HG03108 (cell line): ENCODE data around the gene SAPCD2.
A peak's percentile ranks its signal among the peaks of the same experiment; 100 is the strongest.

ENCODE experiments used
- ATAC-seq: cut with Tn5 transposase; IDR thresholded peaks from one replicate; pipeline ENCODE4 v1.9.1; 2021; ENCODE audit warnings: moderate library complexity; ENCODE audit not compliant: unreplicated experiment

The SAPCD2 gene

DNA sequence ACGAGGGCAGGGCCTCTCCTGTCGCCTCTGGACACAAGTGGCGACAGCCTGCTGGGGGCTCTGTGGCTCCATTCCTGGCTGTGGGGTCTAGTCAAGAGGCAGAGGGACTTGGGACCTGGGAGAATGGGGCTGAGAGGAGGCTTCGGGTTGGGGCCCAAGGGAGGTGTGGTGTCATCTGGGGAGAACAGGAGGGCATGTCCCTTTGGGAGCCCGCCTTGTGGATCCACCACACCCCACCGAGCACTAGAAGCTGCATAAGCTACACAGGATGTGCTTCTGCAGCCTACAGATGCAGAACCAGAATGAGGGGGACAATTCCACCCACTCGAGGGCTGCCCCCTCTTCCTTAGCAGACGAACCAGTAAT is 12.6 kb upstream of the SAPCD2 start:
- no peak for ATAC-seq

DNA sequence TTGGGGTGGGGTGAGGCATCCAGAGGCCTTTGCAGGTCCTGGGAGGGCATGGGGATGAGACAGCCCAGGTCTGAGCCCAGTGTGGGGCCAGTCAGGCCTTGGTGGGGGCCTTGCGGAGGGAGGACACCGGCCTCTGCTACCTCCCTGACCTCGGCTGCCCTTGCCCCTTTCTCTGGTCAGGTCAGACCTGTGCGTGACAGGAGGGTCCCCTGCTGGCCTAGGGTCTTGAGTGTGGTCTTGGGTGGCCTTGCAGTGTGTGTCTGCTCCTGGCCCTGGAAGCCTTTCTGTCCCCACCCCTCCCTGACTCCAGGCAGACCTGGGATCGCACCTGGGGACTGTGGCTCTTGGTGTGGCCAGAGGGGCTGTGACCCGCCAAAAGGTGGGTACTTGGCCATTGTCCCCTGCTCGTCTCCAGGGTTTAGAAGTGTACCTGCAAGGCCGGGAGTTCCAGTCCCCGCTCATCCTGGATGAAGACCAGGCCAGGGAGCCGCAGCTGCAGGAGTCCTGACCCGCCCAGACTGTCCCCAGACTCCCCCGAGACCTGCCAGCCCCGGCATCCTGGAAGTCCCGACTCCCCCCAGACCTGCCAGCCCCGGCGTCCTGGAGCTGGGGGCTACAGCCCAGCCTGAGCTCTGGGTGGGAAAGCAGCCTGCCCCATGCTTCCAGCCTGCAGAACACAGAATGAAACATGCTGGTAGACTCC is 12.0 kb upstream of the SAPCD2 start:
- ATAC-seq: no peak

GRCh38 chr9:137080260-137081122 is 10.1 kb upstream of the SAPCD2 start:
- ATAC-seq: no peak

DNA sequence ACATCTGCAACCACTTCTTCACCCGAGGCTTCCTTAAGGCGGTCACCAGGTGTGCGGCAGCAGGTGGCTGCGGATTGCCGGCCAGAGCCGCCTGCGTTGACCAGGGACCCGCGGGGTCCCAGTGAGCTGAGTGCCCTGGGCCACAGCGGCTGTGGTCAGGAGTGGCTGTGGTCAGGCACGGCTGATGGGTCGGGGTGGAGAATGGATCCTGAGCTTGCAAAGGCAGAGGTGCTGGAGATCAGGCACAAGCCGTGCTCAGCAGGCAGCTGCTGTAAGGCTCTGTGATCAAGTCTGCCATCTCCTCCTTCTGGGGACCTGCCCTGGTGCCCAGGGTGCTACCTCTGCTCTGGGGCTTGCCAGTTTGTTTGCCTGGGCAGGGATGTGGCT is 9.0 kb upstream of the SAPCD2 start:
- ATAC-seq: no peak

- ATAC-seq: no peak
These were observed 8.5 kb upstream of the SAPCD2 start for GRCh38 chr9:137078701-137079400.

GRCh38 chr9:137077758-137078693 is 7.7 kb upstream of the SAPCD2 start:
- ATAC-seq: peak; percentile 28

- ATAC-seq: peak; percentile 45
These were observed 6.8 kb upstream of the SAPCD2 start, which contains the start of gene UAP1L1 for GRCh38 chr9:137077010-137077747. Gene UAP1L1 (plus strand): TSS chr9:137077517. CDS start chr9:137077533, 16 bp downstream.

DNA sequence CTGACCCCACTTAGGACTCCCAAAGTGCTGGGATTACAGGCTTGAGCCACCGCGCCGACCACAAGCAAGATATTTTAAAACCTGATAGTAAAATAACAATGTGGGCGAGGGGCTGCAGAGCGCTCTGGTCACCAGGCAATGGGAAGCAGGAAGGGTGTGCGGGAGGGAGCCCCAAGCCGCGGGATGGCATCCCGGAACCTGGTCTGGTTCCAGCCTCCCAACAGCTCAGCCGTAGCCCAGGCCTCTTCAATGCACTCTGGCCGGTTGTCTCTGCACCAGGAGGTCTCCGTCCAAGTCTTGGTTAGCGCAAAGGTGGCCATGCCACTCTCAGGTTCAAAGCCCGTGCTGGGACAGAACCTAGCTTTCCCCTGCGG is 6.3 kb upstream of the SAPCD2 start:
- ATAC-seq: no peak

DNA sequence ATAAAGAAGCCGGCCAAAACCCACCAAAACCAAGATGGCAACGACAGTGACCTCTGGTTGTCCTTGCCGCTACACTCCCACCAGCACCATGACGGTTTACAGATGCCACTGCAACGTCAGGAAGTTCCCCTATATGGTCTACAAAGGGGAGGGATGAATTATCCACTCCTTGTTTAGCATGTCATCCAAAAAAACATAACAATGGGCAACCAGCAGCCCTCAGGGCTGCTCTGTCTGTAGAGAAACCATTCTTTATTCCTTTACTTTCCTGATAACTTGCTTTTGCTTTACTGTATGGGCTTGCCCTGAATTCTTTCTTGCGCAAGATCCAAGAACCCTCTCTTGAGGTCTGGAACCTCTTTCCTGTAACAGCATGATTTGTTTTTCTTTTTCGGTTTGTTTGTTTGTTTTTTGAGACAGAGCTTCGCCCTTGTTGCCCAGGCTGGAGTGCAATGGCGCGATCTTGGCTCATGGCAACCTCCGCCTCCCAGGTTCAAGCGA is 5.0 kb upstream of the SAPCD2 start:
- no peak for ATAC-seq

- no peak for ATAC-seq
These were observed 4.4 kb upstream of the SAPCD2 start for GRCh38 chr9:137074657-137075274.

DNA sequence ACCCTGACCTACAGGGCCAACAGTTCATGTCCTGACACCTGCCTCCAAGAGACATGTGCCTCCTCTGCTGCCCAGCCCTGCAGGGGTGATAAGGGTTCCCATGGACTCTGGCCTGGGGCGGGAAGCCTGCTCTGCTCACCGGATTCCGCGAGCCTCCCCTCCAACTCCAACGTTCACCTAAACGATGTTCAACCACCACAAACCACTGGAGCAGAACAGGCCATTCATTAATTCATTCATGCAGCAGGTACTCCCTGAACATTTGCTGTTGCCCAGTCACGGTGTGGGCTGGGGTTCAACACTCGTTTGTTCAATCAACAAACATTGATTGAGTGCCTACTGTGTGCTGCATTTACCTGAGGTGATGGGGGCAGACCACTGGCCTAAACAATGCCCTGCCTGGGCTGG is 3.6 kb upstream of the SAPCD2 start:
- no peak for ATAC-seq

GRCh38 chr9:137071282-137071681 is 925 bp upstream of the SAPCD2 start:
- ATAC-seq: no peak

DNA sequence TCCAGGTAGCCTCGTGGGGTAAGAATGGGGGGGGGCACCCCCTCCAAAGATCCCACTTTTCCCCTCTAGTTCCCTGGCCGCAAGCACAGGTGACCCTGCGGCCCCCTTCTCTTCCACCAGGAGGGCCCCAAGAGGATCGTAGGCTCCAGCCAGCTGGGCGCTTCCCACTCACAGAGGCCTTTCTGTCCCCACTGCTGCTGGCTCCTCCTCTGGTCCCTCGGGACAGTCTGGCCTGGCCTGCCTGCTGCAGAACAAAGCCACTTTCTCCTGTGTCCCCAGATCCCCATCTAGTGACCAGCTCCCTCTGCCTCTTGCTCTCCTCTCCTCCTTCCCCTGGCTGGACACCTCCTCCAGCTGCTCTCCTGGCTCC is 534 bp upstream of the SAPCD2 start:
- ATAC-seq: peak; percentile 2

GRCh38 chr9:137069508-137070091 is 757 bp downstream of the SAPCD2 start:
- no peak for ATAC-seq

DNA sequence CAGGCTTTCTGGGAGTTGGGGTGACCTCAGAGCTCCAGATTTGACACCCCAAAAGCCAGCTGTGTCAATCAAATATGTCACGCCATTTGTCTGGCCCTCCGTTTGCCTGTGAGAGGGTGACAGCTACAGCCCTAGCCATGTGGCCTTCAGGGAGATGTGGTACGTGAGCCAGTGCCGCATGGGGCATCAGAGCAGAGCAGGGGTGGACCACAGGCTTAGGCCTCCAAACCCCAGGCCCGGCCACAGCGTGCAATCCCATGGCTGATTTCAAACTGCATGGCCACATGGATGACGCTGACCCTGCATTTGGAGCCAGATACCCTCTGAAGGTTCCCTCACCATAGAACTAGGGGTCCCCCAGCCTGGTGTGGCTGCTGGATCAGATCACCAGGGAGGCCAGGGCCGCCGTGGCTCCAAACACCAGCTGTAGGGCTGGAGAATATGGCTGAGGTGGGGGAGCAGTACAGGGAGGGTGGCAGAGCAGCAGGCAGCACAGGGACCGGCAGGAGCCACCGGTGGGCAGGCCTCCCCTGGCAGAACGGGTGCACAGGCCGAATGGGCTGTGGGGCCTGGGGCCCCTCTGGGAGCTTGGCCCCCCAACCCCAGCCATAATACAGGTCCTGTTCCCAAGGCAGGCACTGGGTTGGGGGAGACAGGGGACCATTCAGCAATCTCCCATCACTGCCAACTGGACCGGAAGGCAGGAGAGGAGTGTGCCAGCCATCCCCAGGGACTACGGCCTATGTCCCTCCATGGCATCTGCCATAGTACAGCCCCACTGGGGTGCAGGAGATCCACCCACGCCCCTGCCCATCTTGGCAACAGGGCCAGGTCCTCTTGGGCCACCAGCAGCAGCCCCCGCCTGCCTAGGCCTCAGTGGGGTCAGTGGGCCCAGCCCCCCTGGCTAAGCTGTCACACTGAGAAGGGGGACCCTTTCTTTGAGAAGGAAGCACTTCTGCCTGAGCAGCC is 1.5 kb downstream of the SAPCD2 start:
- ATAC-seq: no peak

DNA sequence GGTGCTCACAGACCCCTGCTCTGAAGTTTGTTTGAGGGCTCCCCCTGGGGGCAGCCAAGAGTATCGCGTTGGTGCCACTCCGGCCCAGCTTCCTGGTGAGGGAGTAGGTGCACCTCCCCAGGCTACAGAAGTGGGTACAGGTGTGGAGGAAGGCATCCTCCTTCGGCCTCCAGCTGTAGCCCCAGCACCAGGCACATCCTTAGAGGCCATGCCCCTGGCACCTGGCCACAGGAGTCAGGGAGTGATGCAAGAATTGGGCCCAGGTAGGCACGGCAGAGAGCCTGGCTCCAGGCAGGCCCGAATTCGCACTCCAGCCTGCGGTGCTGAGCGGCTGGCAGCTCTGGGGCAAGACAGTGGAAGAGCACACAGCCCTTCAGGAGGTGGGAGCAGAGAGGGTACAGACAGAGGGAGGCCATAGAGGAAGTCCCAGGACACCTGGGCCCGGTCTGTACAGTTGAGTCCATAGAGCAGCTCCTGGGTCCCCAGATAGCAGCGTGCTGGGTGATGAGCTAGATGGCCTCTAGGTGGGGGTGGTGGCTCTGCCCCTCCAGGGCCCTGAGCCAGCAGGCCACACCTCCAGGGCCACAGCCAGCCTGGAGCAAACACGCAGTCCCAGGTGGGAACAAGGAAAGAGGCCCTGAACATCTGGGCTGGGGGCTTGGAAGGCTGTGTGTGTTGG is 2.4 kb downstream of the SAPCD2 start:
- peak; percentile 33 for ATAC-seq
